ENCODE measurements around the gene PRKD2. TPM values are rescaled to one million over a fixed set of nuclear protein-coding genes. Genes with fewer than 3 reads are reported as not detected.
A peak's percentile ranks its signal among the peaks of the same experiment; 100 is the strongest.
"Not testable (repeated sequence)": the region's sequence is repeated elsewhere in the genome, so short reads cannot be mapped to it uniquely, and the experiment has no call there.

PRKD2 gene
- total and polyA plus RNA-seq, 2 donors, result 20.0 to 109 TPM

DNA sequence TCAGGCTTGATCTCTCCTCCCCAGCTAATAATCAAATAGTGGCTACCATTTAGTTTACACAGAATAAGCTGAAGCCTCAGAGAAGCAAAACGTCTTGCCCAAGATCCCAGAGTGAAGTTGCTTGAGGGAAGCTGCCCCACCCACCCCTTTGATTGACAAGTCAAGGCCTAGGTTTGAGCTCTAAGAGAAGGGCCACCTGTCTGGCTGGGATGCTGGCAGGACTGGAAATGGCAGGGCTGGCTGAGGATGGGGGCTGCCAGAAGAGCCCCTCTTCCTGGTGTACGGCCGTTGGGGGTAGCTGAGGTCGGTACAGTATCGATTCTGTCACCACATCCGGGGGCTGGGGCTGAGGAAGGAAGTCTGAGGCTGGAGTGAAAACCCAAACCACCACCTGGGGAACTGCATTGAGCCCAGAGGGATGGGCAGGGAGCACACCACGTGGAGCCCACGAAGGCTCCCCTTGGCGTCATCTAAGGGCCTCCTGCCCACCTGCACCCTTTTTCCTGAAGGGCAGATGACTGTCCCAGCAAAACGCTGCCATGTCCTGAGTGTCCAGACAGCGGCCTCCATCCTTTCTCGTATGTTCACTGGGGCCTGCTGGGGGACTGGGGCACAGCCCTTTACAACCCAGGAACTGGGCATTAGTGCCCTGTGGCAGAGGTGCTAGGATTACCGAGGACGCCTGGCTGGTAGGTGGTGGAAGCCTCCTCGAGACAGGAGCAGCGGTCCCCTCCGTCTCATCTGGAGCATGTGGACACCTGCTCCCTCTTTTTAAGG lies 1.4 kb upstream of the PRKD2 start:
- 21% methylated on average over 17 of the region's 17 CpGs for WGBS

DNA sequence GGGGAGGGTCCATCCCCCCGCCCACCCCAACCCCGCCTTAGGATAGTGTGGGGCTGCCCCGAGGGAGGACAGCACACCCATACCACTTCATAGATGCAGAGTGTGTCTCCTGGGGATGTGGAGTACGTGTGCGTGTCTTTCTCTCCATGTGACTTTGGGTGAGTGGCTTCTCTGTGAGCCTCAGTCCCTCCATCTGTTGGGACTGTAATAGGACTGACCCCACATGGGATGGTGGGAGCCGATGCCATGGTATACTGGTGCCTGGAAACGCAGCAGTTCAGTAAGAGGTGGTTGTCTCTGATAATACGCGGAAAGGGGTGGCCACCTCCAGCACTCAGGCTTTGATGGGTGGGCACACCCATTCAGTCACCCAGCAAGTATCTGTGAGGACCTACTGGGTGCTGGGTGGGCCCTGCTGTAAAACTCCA lies 816 bp upstream of the PRKD2 start:
- Histone ChIP-seq H3K4me1 (ENCODE audit: control insufficient read depth in 2 of 2, insufficient read depth in 2 of 2, low read length in 2 of 2) (peaks cover 20 to 55% of the 10 kb centered on the region in 2 donors), H3K36me3 (ENCODE audit: control insufficient read depth in 2 of 2, insufficient read depth in 2 of 2, low read length in 1 of 2) (peaks cover 36 to 41% of the 10 kb centered on the region in 2 donors), H3K4me3 (ENCODE audit: low read length in 2 of 2) (peak overlapping the region; percentile 93 to 96), H3K27me3 (ENCODE audit: control insufficient read depth in 2 of 2, insufficient read depth in 1 of 2, low read length in 1 of 2) (no peaks in the 10 kb centered on the region), H3K9me3 (ENCODE audit: control insufficient read depth in 2 of 2, insufficient read depth in 1 of 2, low read length in 1 of 2) (no peaks in the 10 kb centered on the region), H3K27ac (ENCODE audit: low read depth in 1 of 2, low read length in 1 of 2) (peak overlapping the region; percentile 97)
- WGBS, result 24% methylated on average over 9 of the region's 9 CpGs
- peak in 1 of 9 donors; percentile 42 for DNase-seq (ENCODE audit: low read depth in 6 of 9, low spot score in 9 of 9)

More for the DNA sequence above, 1.4 kb upstream of the PRKD2 start:
- DNase-seq (ENCODE audit: low read depth in 6 of 9, low spot score in 9 of 9), result peak in 5 of 9 donors; percentile 54 to 85 (median 63)
- peak overlapping the region; percentile 97 for H3K27ac ChIP-seq (ENCODE audit: low read depth in 1 of 2, low read length in 1 of 2)
- H3K9me3 ChIP-seq (ENCODE audit: control insufficient read depth in 2 of 2, insufficient read depth in 1 of 2, low read length in 1 of 2), result no peaks in the 10 kb centered on the region
- H3K27me3 ChIP-seq (ENCODE audit: control insufficient read depth in 2 of 2, insufficient read depth in 1 of 2, low read length in 1 of 2), result no peaks in the 10 kb centered on the region
- H3K36me3 ChIP-seq (ENCODE audit: control insufficient read depth in 2 of 2, insufficient read depth in 2 of 2, low read length in 1 of 2), result peaks cover 42 to 47% of the 10 kb centered on the region in 2 donors
- peaks cover 19 to 59% of the 10 kb centered on the region in 2 donors for H3K4me1 ChIP-seq (ENCODE audit: control insufficient read depth in 2 of 2, insufficient read depth in 2 of 2, low read length in 2 of 2)
- peak overlapping the region; percentile 93 to 96 for H3K4me3 ChIP-seq (ENCODE audit: low read length in 2 of 2)

DNA sequence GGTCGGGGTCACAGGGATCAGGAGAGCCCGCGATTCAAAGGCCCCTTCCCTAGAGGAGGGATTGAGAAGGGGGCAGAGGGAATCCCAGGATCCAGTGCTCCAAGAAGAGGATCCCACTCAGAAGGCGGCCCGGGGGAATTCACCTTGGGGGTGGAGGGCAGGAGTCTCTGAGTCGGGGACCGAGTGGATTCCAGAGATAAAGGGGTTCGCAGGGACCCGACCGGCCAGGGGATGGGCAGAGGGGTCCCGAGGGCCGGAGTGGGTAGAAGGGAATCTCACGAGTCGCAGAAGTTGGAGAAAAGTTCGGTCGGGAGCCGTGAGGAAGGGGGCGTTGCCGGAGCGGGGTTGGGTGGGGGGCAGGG lies 261 bp downstream of the PRKD2 start:
- peak overlapping the region; percentile 97 for H3K27ac ChIP-seq (ENCODE audit: low read depth in 1 of 2, low read length in 1 of 2)
- H3K4me1 ChIP-seq (ENCODE audit: control insufficient read depth in 2 of 2, insufficient read depth in 2 of 2, low read length in 2 of 2), result peaks cover 20 to 44% of the 10 kb centered on the region in 2 donors
- no peaks in the 10 kb centered on the region for H3K9me3 ChIP-seq (ENCODE audit: control insufficient read depth in 2 of 2, insufficient read depth in 1 of 2, low read length in 1 of 2)
- no peaks in the 10 kb centered on the region for H3K27me3 ChIP-seq (ENCODE audit: control insufficient read depth in 2 of 2, insufficient read depth in 1 of 2, low read length in 1 of 2)
- no peak for DNase-seq (ENCODE audit: low read depth in 6 of 9, low spot score in 9 of 9)
- WGBS, result under 1% methylated on average over 20 of the region's 20 CpGs
- H3K36me3 ChIP-seq (ENCODE audit: control insufficient read depth in 2 of 2, insufficient read depth in 2 of 2, low read length in 1 of 2), result peaks cover 30 to 33% of the 10 kb centered on the region in 2 donors
- H3K4me3 ChIP-seq (ENCODE audit: low read length in 2 of 2), result peak overlapping the region; percentile 93 to 96

DNA sequence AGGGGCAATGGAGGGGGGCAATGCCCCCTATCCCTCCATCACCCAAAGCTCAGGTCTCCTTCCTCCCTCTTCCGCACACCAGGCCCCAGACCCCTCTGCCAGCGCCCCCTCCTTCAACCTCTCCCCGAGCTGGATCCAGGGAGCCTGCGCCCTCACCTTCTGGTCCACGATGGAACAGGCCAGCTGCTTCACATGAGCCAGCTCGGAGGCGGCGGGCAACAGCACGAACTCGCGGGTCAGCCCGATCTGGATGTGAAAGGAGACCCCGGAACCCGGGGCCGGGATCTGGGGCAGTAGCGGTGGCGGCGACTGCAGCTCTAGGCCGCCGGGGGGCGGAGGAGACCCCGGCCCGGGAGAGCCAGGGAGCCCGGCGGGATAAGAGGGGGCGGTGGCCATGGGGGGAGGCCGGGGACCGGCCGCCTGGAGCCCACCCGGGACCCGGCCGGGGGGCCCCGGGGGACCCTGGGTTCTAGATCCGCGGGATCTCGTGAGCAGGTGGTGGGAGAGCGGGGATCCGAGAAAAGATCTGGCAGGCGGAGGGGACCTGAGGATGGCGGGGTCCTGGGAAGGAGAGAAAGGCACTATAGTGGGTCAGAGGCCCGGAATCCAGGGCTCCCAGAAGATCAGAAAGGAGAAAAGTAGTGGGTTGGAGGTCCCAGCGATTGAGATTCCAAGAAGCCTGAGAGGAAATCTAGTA lies 791 bp downstream of the PRKD2 start:
- peak overlapping the region; percentile 97 for H3K27ac ChIP-seq (ENCODE audit: low read depth in 1 of 2, low read length in 1 of 2)
- H3K27me3 ChIP-seq (ENCODE audit: control insufficient read depth in 2 of 2, insufficient read depth in 1 of 2, low read length in 1 of 2), result no peaks in the 10 kb centered on the region
- no peaks in the 10 kb centered on the region for H3K9me3 ChIP-seq (ENCODE audit: control insufficient read depth in 2 of 2, insufficient read depth in 1 of 2, low read length in 1 of 2)
- peak in 1 of 9 donors; percentile 51 for DNase-seq (ENCODE audit: low read depth in 6 of 9, low spot score in 9 of 9)
- peaks cover 29 to 30% of the 10 kb centered on the region in 2 donors for H3K36me3 ChIP-seq (ENCODE audit: control insufficient read depth in 2 of 2, insufficient read depth in 2 of 2, low read length in 1 of 2)
- peak overlapping the region; percentile 93 to 96 for H3K4me3 ChIP-seq (ENCODE audit: low read length in 2 of 2)
- WGBS, result 1% methylated on average over 42 of the region's 42 CpGs
- peaks cover 20 to 43% of the 10 kb centered on the region in 2 donors for H3K4me1 ChIP-seq (ENCODE audit: control insufficient read depth in 2 of 2, insufficient read depth in 2 of 2, low read length in 2 of 2)

DNA sequence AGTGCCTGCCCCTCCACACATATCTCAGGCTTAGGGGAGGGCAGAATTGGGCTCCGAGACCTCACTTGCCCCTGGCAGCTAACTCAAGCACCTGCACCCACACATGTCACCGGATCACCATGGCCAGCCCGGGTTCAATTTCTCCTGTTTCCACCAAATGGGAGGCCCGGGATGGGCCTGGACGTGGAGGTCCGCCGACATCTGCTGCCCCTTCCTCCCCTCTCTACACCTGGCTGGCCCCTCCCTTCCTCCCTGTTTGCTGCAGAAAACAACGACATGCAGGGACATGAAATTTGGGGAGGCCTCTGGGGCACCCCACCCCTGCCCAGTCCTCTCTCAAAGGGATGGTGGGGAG lies 1.3 kb downstream of the PRKD2 start:
- H3K27me3 ChIP-seq (ENCODE audit: control insufficient read depth in 2 of 2, insufficient read depth in 1 of 2, low read length in 1 of 2), result no peaks in the 10 kb centered on the region
- peak overlapping the region; percentile 64 to 97 for H3K27ac ChIP-seq (ENCODE audit: low read depth in 1 of 2, low read length in 1 of 2)
- WGBS, result 4% methylated on average over 8 of the region's 8 CpGs
- no peak for DNase-seq (ENCODE audit: low read depth in 6 of 9, low spot score in 9 of 9)
- peaks cover 29% of the 10 kb centered on the region in 2 donors for H3K36me3 ChIP-seq (ENCODE audit: control insufficient read depth in 2 of 2, insufficient read depth in 2 of 2, low read length in 1 of 2)
- H3K4me1 ChIP-seq (ENCODE audit: control insufficient read depth in 2 of 2, insufficient read depth in 2 of 2, low read length in 2 of 2), result peaks cover 20 to 43% of the 10 kb centered on the region in 2 donors
- H3K4me3 ChIP-seq (ENCODE audit: low read length in 2 of 2), result peak overlapping the region; percentile 93 to 96
- H3K9me3 ChIP-seq (ENCODE audit: control insufficient read depth in 2 of 2, insufficient read depth in 1 of 2, low read length in 1 of 2), result no peaks in the 10 kb centered on the region

DNA sequence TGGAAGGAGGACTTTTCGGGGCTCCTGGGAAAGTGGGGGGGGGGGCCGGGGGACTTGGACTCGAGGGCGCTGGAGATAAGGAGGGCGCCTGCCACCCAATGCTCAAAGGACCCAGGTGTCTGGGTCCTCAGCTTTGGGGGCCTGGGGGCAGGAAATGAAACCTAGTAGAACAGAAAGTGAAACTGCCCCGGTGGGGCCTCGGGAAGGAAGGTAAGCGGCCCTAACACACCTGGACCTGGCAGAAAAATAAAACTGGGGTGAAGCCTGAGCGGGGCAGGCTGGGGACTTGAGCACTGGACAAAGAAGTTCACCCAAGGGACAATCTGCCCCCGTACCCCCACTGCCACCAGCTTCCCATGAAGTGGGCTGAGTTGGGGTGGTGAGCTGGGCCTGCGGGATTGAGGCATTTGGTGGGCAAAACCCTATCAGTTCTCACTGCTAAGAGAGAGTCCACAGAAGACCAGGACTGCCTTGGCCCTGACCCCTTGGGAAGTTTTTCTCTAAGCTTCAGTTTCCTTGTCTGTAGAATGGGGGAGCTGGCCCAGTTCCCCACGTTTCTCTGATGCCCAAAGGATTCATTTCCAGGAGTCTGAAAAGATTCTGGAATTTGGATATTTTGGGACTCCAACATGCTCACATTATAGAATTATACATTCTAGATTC lies 2.3 kb downstream of the PRKD2 start:
- Histone ChIP-seq H3K9me3 (ENCODE audit: control insufficient read depth in 2 of 2, insufficient read depth in 1 of 2, low read length in 1 of 2) (no peaks in the 10 kb centered on the region), H3K4me1 (ENCODE audit: control insufficient read depth in 2 of 2, insufficient read depth in 2 of 2, low read length in 2 of 2) (peaks cover 20 to 41% of the 10 kb centered on the region in 2 donors), H3K27ac (ENCODE audit: low read depth in 1 of 2, low read length in 1 of 2) (peak overlapping the region; percentile 96 to 97), H3K36me3 (ENCODE audit: control insufficient read depth in 2 of 2, insufficient read depth in 2 of 2, low read length in 1 of 2) (peaks cover 28 to 29% of the 10 kb centered on the region in 2 donors), H3K4me3 (ENCODE audit: low read length in 2 of 2) (peak overlapping the region; percentile 93 to 96), H3K27me3 (ENCODE audit: control insufficient read depth in 2 of 2, insufficient read depth in 1 of 2, low read length in 1 of 2) (no peaks in the 10 kb centered on the region)
- peak in 8 of 9 donors; percentile 60 to 94 (median 80) for DNase-seq (ENCODE audit: low read depth in 6 of 9, low spot score in 9 of 9)
- WGBS, result 5% methylated on average over 12 of the region's 12 CpGs

DNA sequence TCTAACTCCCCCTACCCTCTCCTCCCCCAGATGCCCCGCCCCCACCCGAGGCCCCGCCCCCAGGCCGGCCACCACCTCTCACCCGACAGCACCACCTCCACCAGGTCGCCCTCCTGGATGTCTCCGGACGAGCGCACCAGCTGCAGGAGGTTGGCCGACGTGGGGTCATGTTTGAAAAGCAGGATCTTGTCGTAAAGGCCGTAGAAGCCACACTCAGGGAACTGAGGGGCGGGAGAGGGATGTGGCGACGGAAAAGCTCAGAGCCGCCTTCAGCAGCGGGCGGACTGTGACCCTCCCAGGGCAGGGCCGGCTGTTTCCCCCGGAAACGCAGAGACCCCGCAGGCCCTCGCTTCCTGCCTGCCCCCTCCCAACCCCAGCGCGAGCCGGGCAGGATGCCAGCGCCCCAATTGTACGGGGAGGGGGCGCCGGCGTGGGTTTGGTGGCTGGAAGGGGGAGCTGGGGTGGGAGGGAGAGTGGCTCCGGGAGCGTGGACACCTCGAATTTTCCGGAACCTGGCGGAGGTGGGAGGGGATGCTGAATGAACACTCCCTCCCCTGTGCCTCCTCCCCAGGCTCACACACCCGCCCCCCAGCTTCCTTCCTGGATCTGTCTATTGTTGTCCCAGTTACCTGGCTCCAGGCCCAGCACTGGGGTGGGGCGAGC lies 3.0 kb downstream of the PRKD2 start:
- under 1% methylated on average over 39 of the region's 39 CpGs for WGBS
- Histone ChIP-seq H3K27me3 (ENCODE audit: control insufficient read depth in 2 of 2, insufficient read depth in 1 of 2, low read length in 1 of 2) (no peaks in the 10 kb centered on the region), H3K27ac (ENCODE audit: low read depth in 1 of 2, low read length in 1 of 2) (peak overlapping the region; percentile 96 to 97), H3K36me3 (ENCODE audit: control insufficient read depth in 2 of 2, insufficient read depth in 2 of 2, low read length in 1 of 2) (peaks cover 29% of the 10 kb centered on the region in 2 donors), H3K4me3 (ENCODE audit: low read length in 2 of 2) (peak overlapping the region; percentile 93 to 96), H3K4me1 (ENCODE audit: control insufficient read depth in 2 of 2, insufficient read depth in 2 of 2, low read length in 2 of 2) (peaks cover 17 to 34% of the 10 kb centered on the region in 2 donors), H3K9me3 (ENCODE audit: control insufficient read depth in 2 of 2, insufficient read depth in 1 of 2, low read length in 1 of 2) (no peaks in the 10 kb centered on the region)
- peak in 4 of 9 donors; percentile 61 to 68 (median 65) for DNase-seq (ENCODE audit: low read depth in 6 of 9, low spot score in 9 of 9)

DNA sequence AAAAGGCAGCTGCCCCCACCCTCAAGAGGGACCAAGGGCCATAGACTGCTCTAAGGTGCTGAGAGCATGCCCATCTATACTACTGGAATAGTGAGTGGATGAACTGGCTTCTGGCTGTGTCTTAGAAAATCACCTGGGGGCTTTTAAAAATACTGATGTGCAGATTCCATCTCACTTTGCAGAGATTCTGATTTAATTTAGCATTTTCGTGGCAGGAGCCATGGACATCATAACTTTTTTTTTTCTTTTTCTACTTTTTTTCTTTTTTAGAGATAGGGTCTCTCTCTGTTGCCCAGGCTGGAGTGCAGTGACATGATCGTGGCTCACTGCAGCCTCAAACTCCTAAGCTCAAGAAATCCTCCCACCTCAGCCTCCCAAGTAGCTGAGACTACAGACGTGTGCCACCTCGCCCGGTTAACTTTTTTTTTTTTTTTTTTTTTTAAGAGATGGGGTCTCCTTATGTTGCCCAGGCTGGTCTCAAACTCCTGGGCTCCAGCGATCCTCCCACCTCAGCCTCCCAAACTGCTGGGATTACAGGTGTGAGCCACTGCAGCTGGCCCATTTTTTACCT lies 4.1 kb downstream of the PRKD2 start:
- not testable (repeated sequence) for H3K27me3 ChIP-seq (ENCODE audit: control insufficient read depth in 2 of 2, insufficient read depth in 1 of 2, low read length in 1 of 2); H3K4me3 ChIP-seq (ENCODE audit: low read length in 2 of 2); H3K9me3 ChIP-seq (ENCODE audit: control insufficient read depth in 2 of 2, insufficient read depth in 1 of 2, low read length in 1 of 2); H3K27ac ChIP-seq (ENCODE audit: low read depth in 1 of 2, low read length in 1 of 2); DNase-seq (ENCODE audit: low read depth in 6 of 9, low spot score in 9 of 9)
- WGBS, result 94% methylated on average over 6 of the region's 6 CpGs
- peaks cover 8 to 24% of the 10 kb centered on the region in 2 donors for H3K4me1 ChIP-seq (ENCODE audit: control insufficient read depth in 2 of 2, insufficient read depth in 2 of 2, low read length in 2 of 2)
- H3K36me3 ChIP-seq (ENCODE audit: control insufficient read depth in 2 of 2, insufficient read depth in 2 of 2, low read length in 1 of 2), result peaks cover 34 to 38% of the 10 kb centered on the region in 2 donors
